Activated naive CD4-positive, alpha-beta T cell treated with anti-CD3 and anti-CD28 coated beads for 36 hours (primary cell): ENCODE results near the gene TCP11L2. TPM values are rescaled to one million over a fixed set of nuclear protein-coding genes. Genes with fewer than 3 reads are reported as not detected.
"Not testable (repeated sequence)": the region's sequence is repeated elsewhere in the genome, so short reads cannot be mapped to it uniquely, and the experiment has no call there.

ENCODE experiments used
- CTCF ChIA-PET: fragments of 350-600 bp; sonication (Branson Sonifier 250); formaldehyde crosslinking; loops from one replicate; lab custom pipeline; 2021; ENCODE audit warnings: antibody characterized with exemption; lab: Charles Lee
- DNase-seq: peaks from one replicate; pipeline ENCODE4 v3.0.0-alpha.2; 2020
- H3K27ac Mint-ChIP-seq: one replicate; pipeline ENCODE4 v1.8.0; 2021; ENCODE audit warnings: mild to moderate bottlenecking, mixed read lengths
- H3K27me3 Mint-ChIP-seq: one replicate; pipeline ENCODE4 v1.8.0; 2021; ENCODE audit warnings: low read depth, mixed read lengths
- H3K36me3 Mint-ChIP-seq: one replicate; pipeline ENCODE4 v1.8.0; 2021; ENCODE audit warnings: low read depth, mixed read lengths
- H3K4me1 Mint-ChIP-seq: one replicate; pipeline ENCODE4 v1.8.0; 2021; ENCODE audit warnings: low read depth, mixed read lengths
- H3K4me3 Mint-ChIP-seq: one replicate; pipeline ENCODE4 v1.8.0; 2021; ENCODE audit warnings: mild to moderate bottlenecking, moderate library complexity, mixed read lengths
- H3K9me3 Mint-ChIP-seq: one replicate; pipeline ENCODE4 v1.8.0; 2021; ENCODE audit warnings: mixed read lengths
- intact Hi-C: fragments of 100-400 bp; cut with micrococcal nuclease; formaldehyde crosslinking; loops from one replicate; pipeline ENCODE4 v1.15.1; 2023
- total RNA-seq, 2 experiments: library from RNA; stranded (reverse); gene quantifications; one replicate each; pipeline ENCODE4 v1.2.3, GENCODE V29; 2021

TCP11L2 gene
- total RNA-seq, 2 experiments from 2014 or later, result 9.2 to 10.3 TPM

DNA sequence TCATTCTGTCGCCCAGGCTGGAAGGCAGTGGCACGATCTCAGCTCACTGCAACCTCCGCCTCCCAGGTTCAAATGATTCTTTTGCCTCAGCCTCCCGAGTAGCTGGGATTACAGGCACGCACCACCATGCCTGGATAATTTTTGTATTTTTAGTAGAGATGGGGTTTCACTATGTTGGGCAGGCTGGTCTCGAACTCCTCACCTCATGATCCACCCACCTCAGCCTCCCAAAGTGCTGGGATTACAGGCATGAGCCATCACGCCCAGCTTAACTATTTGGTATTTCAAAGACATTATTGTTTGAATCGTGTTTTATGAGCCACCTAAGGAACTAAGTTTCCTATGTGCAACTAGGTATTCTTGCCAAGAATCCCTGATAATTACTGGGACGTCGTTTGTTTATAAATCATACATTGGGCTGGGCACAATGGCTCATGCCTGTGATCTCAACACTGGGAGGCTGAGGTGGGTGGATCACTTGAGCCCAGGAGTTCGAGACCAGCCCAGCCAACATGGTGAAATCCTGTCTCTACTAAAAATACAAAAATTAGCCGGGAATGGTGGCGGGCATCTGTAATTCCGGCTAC, 15.9 kb upstream of the TCP11L2 start:
- H3K36me3 Mint-ChIP-seq, intact Hi-C loops: not testable (repeated sequence)
- CTCF ChIA-PET, result interaction anchor here (1.1 kb wide), 1 partner anchor 58 kb away, joined by 3 read pairs; no protein-coding TSS in a partner anchor

DNA sequence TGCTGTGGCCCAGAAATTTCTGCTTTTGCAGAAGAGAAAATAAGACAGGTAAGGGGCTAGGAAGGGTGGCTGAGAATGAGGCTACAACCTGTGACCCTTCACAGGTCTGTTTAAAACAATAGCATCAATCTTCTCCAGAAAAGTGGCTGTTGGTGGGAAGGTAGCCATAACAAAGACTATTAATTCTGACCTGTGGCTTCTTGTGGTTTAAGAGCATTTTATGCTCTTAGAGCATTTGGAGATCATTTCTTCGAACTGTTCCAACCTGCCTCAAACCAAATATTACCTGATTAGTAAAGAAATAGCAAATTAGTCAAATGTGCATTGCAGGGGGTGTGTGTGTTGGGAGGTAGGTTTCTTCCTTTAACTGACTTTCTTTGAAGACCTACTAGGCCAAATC, 15.2 kb upstream of the TCP11L2 start:
- intact Hi-C loops, result no loop called here
- Mint-ChIP-seq H3K27ac (peak overlapping the region; percentile 4), H3K4me1 (peaks cover 29% of the 10 kb centered on the region), H3K9me3 (peaks cover under 1% of the 10 kb centered on the region), H3K27me3 (peaks cover 4% of the 10 kb centered on the region), H3K4me3 (no peak overlapping the region), H3K36me3 (no peaks in the 10 kb centered on the region)
- no peak for DNase-seq
- CTCF ChIA-PET, result no interaction called here

More for the DNA sequence above, 15.9 kb upstream of the TCP11L2 start:
- H3K27ac Mint-ChIP-seq, DNase-seq, H3K4me3 Mint-ChIP-seq, H3K27me3 Mint-ChIP-seq, H3K9me3 Mint-ChIP-seq: not testable (repeated sequence)
- H3K4me1 Mint-ChIP-seq, result peaks cover 29% of the 10 kb centered on the region

DNA sequence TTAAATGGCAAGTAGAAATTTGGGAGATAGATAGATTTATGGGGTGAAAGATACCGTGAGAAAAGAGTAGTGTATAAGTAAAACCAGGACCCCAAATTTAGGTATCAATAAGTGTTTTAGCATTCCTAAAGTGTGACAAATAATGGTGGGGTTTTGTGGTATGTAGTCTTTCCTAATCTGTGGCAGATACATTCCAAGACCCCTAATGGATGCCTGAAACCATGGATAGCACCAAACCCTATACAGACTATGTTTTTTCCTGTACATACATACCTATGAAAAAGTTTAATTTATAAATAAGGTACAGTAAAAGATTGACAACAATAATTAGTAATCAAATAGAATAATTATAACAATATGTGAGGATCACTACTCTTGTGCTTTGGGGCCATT, 14.4 kb upstream of the TCP11L2 start:
- H3K27ac Mint-ChIP-seq, result peak overlapping the region; percentile 43
- H3K36me3 Mint-ChIP-seq, result no peaks in the 10 kb centered on the region
- no peak for DNase-seq
- H3K27me3 Mint-ChIP-seq, result peaks cover 4% of the 10 kb centered on the region
- H3K9me3 Mint-ChIP-seq, result no peaks in the 10 kb centered on the region
- H3K4me3 Mint-ChIP-seq, result no peak overlapping the region
- CTCF ChIA-PET, result no interaction called here
- peaks cover 29% of the 10 kb centered on the region for H3K4me1 Mint-ChIP-seq
- intact Hi-C loops, result loop anchor here (1.0 kb wide), 1 partner anchor 13 kb away; no protein-coding TSS in a partner anchor

DNA sequence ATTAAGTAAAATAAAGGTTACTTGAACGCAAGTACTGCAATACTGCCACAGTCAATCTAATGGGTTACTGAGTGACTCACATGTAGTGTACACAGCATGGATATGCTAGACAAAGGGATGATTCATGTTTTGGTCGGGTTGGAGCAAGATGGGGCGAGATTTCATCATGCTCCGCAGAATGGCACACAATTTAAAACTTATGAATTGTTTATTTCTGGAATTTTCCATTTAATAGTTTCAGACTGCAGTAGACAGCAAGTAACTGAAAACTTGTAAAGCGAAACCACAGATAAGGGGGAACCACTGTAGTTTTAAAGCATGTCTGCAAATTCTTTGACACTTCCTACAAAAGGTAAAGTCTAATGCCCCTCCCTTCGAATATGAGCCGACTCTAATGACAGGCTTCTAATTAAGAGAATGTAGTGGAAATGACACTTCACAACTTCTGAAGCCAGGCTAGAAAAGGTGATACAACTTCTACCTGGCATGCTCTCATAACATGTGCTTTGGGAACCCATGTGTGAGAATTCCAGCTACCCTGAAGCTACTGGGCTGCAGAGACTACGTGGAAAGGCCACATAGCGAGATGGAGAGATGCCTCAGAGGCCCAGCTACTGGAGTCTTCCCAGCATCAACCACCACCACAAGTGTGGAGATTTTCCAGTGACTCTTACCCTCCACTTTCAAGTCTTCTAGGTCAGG, 13.9 kb upstream of the TCP11L2 start:
- H3K27ac Mint-ChIP-seq, result peak overlapping the region; percentile 87
- CTCF ChIA-PET, result interaction anchor here (1.2 kb wide), 1 partner anchor 921 kb away, joined by 4 read pairs; no protein-coding TSS in a partner anchor
- H3K9me3 Mint-ChIP-seq, result no peaks in the 10 kb centered on the region
- peaks cover 4% of the 10 kb centered on the region for H3K27me3 Mint-ChIP-seq
- H3K4me1 Mint-ChIP-seq, result peaks cover 29% of the 10 kb centered on the region
- H3K4me3 Mint-ChIP-seq, result no peak overlapping the region
- no peaks in the 10 kb centered on the region for H3K36me3 Mint-ChIP-seq
- intact Hi-C loops, result loop anchor here (1.0 kb wide), 1 partner anchor 13 kb away; no protein-coding TSS in a partner anchor
- DNase-seq, result peak; percentile 72

DNA sequence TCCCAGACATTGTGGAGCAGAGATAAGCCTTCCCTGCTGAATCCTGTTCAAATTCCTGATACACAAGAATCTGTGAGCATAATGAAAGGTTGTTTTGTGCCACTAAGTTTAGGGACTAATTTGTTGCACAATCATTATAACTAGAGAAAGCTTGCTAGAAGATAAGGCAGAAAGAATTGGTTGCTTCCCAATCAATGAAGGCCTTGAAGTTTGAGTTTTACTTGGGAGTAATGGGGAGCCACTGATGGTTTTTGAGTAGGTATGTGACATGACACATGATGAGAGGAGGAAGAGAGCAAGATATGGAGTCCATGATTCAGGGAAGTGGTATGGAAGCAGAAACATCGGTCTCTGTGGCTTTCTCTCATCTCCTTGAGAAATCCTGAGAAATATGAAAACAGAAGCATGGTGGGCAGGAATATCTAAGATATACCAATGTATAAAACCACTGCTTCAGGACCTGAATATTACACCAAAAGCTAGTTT, 13.3 kb upstream of the TCP11L2 start:
- Mint-ChIP-seq H3K27me3 (peaks cover 4% of the 10 kb centered on the region), H3K9me3 (no peaks in the 10 kb centered on the region), H3K4me3 (no peak overlapping the region), H3K36me3 (no peaks in the 10 kb centered on the region), H3K4me1 (peaks cover 28% of the 10 kb centered on the region), H3K27ac (no peak overlapping the region)
- no peak for DNase-seq
- intact Hi-C loops, result no loop called here
- CTCF ChIA-PET, result interaction anchor here (1.1 to 1.2 kb wide), 2 partner anchors 17 to 921 kb away, joined by 4 read pairs; no protein-coding TSS in a partner anchor

DNA sequence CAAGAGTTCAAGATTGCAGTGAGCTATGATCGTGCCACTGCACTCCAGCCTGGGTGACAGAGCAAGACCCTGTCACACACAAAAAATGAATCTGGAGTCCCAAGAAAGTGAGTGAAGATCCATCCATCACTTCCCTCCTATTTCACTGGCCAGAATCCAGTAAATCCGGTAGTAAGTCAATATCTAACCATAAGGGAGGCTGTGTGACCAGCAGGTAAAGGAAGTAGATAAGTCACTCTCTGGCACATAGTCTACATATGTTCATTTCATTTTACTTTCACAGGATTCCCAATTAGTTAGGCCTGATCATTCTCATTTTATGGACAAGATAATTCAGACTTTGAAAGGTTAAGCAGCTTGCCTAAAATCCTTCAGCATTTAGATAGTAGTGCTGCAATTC, 11.9 kb upstream of the TCP11L2 start:
- Mint-ChIP-seq H3K4me1 (peaks cover 17% of the 10 kb centered on the region), H3K4me3 (no peak overlapping the region), H3K9me3 (no peaks in the 10 kb centered on the region), H3K27ac (no peak overlapping the region), H3K36me3 (no peaks in the 10 kb centered on the region), H3K27me3 (no peaks in the 10 kb centered on the region)
- DNase-seq, result no peak
- intact Hi-C loops, result no loop called here
- CTCF ChIA-PET, result interaction anchor here (0.9 to 1.6 kb wide), 4 partner anchors 10 to 67 kb away, joined by 4 to 8 read pairs (median 4); no protein-coding TSS in a partner anchor

DNA sequence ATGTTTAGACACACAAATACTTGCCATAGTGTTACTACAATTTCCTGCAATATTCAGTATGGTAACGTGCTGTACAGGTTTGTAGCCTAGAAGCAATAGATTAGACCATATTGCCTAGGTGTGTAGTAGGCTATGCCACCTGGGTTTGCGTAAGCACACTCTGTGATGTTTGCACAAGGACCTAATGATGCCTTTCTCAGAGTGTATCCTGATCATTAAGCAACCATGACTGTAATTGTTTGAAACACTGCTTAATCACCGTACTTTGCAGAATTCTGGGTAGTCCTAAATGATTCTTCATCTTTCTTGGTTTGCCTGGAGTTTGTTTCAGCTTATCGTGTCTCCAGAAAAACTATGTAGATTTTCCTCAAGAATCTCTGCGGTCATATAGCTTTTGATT, 11.2 kb upstream of the TCP11L2 start:
- CTCF ChIA-PET, result interaction anchor here (1.0 kb wide), 1 partner anchor 68 kb away, joined by 5 read pairs; no protein-coding TSS in a partner anchor
- no peak for DNase-seq
- H3K27ac Mint-ChIP-seq, result no peak overlapping the region
- H3K9me3 Mint-ChIP-seq, result no peaks in the 10 kb centered on the region
- peaks cover 17% of the 10 kb centered on the region for H3K4me1 Mint-ChIP-seq
- intact Hi-C loops, result no loop called here
- no peaks in the 10 kb centered on the region for H3K36me3 Mint-ChIP-seq
- no peaks in the 10 kb centered on the region for H3K27me3 Mint-ChIP-seq
- no peak overlapping the region for H3K4me3 Mint-ChIP-seq

DNA sequence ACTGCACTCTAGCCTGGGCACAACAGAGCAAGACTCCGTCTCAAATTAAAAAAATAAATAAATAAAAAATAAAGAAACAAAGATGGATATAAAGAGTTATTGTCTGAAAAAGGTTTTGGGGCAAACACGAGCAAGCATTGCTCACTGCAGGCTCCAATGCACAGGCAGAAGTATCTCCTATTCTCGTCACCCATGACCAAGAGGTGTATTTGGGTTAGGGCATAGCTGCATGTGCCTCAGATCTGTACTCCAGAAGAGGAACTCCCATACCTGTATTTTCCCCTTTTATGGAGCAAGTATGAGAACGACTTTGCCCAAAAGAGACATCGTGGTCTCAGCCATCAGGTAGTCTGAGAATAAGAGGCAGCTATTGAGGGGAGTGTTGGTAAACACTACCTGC, 10.2 kb upstream of the TCP11L2 start:
- Mint-ChIP-seq H3K4me3 (no peak overlapping the region), H3K4me1 (peaks cover 17% of the 10 kb centered on the region), H3K27ac (no peak overlapping the region), H3K36me3 (no peaks in the 10 kb centered on the region), H3K9me3 (no peaks in the 10 kb centered on the region), H3K27me3 (no peaks in the 10 kb centered on the region)
- CTCF ChIA-PET, result interaction anchor here (1.6 kb wide), 1 partner anchor 10 kb away, joined by 6 read pairs; no protein-coding TSS in a partner anchor
- intact Hi-C loops, result no loop called here
- no peak for DNase-seq

DNA sequence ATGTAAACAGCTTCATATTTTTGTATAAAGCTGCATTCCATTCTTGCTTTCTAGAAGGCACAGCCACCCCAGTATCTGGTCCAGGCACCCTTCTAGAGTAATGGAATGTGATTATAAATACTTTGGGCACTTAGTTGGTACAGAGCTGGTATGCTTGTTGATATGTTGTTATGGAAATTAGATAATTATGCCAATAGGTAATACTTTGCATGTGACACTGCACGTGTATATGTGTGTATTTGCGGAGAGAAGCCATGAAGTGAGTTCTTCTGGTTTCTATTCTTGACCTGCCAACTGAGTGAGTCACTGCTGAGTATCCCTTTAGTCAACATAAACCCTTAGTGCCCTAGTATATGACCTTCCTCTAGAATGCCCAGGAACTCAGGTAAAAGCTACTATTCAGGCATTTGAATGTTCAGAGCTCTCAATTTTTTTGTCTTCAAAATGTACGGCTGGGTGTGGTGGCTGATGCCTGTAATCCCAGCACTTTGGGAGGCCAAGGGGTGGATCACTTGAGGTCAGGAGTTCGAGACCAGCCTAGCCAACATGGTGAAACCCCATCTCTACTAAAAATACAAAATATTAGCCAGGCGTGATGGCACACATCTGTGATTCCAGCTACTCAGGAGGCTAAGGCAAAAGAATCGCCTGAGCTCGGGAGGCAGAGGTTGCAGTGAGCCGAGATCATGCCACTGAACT, 6.2 kb upstream of the TCP11L2 start:
- Mint-ChIP-seq H3K4me1 (peaks cover 12% of the 10 kb centered on the region), H3K36me3 (no peaks in the 10 kb centered on the region), H3K27me3 (no peaks in the 10 kb centered on the region), H3K27ac (no peak overlapping the region), H3K4me3 (no peak overlapping the region), H3K9me3 (no peaks in the 10 kb centered on the region)
- CTCF ChIA-PET, result interaction anchor here (0.9 to 2.0 kb wide), 2 partner anchors 12 to 14 kb away, joined by 4 to 9 read pairs; no protein-coding TSS in a partner anchor
- intact Hi-C loops, result no loop called here
- no peak for DNase-seq

DNA sequence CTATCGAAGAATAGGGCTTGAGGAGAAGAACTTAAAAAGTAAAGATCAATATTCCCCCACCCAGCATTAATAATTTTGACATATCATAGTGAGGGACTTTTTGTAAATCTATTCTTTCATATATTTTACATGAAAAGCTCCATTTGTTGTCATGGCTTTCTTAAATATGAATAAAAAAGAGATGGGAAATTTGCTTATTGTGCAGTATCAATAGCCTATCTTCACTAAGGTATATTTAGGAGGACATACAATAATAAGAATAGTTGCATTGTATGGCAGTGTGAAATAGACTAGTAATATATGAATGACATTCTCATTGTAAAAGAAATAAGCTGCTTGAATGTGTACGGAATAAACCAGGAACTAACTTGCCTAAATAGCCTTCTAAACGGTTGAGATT, 5.5 kb upstream of the TCP11L2 start:
- no peak for DNase-seq
- Mint-ChIP-seq H3K36me3 (no peaks in the 10 kb centered on the region), H3K4me1 (peaks cover 18% of the 10 kb centered on the region), H3K27ac (no peak overlapping the region), H3K27me3 (no peaks in the 10 kb centered on the region), H3K9me3 (no peaks in the 10 kb centered on the region), H3K4me3 (no peak overlapping the region)
- CTCF ChIA-PET, result interaction anchor here (0.9 to 1.2 kb wide), 2 partner anchors 13 to 73 kb away, joined by 3 to 4 read pairs; no protein-coding TSS in a partner anchor
- intact Hi-C loops, result no loop called here

DNA sequence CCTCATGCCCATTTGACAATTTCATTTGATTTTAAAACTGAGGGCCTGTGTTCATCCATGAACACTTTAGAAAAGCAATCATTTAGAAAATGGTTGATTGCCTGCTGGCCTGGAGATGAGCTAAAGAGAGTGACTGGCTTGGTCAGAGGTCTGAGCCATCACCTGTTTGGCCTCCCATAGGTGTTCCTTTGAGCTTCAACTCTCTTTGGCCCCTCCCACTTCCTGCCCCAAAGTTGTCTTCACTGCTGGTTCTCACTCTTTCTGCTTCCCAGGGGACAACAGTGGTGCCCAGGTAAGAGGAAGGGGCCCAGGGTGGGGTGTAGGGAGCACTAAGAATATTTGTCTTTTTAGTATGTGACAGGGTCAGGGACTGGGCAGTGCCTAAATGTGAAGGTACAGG, 4.9 kb upstream of the TCP11L2 start:
- no peak overlapping the region for H3K4me3 Mint-ChIP-seq
- no peak for DNase-seq
- no peaks in the 10 kb centered on the region for H3K36me3 Mint-ChIP-seq
- H3K27ac Mint-ChIP-seq, result peak overlapping the region; percentile 19
- H3K9me3 Mint-ChIP-seq, result no peaks in the 10 kb centered on the region
- CTCF ChIA-PET, result interaction anchor here (0.8 to 1.2 kb wide), 2 partner anchors 71 to 74 kb away, joined by 3 read pairs; no protein-coding TSS in a partner anchor
- intact Hi-C loops, result no loop called here
- H3K27me3 Mint-ChIP-seq, result no peaks in the 10 kb centered on the region
- peaks cover 20% of the 10 kb centered on the region for H3K4me1 Mint-ChIP-seq
